ENCODE results near the gene LRRC8D. TPM values are rescaled to one million over a fixed set of nuclear protein-coding genes. Genes with fewer than 3 reads are reported as not detected.
"Not testable (repeated sequence)": the region's sequence is repeated elsewhere in the genome, so short reads cannot be mapped to it uniquely, and the experiment has no call there.

Gene LRRC8D
- total RNA-seq, 8 experiments from 2014 or later, result 13.2 to 69.1 (median 51.0) TPM

- in situ Hi-C loops (cut with MboI; ENCODE audit: low pct_unique_long_range_greater_than_20kb in 2 of 9, low sequenced_read_pairs in 9 of 9, unreplicated experiment in 9 of 9), result no loop called here
- peaks cover 0 to 6% of the 10 kb centered on the region in 2 donors for H3K4me1 ChIP-seq (replicated peaks in 1 of 2)
- ATAC-seq (replicated peaks in 6 of 8), result no peak
- H3K27ac ChIP-seq, result no peak overlapping the region
- no peak overlapping the region for H3K4me3 ChIP-seq
These were observed 151.2 kb downstream of the LRRC8D start for GRCh38 chr1:89972024-89972423.

GRCh38 chr1:89973471-89974127 lies 152.8 kb downstream of the LRRC8D start:
- in situ Hi-C loops (cut with MboI; ENCODE audit: low pct_unique_long_range_greater_than_20kb in 2 of 9, low sequenced_read_pairs in 9 of 9, unreplicated experiment in 9 of 9), result no loop called here
- 85 to 100% (median 96%) methylated on average over 1 to 8 of the region's 8 CpGs; no CpG with 5 or more reads in 1 of the 10 experiments for WGBS, 10 experiments
- H3K4me3 ChIP-seq, result no peak overlapping the region
- ATAC-seq (replicated peaks in 6 of 8), result no peak
- H3K27ac ChIP-seq, result no peak overlapping the region
- peaks cover 0 to 6% of the 10 kb centered on the region in 2 donors for H3K4me1 ChIP-seq (replicated peaks in 1 of 2)

- no peak for ATAC-seq (replicated peaks in 6 of 8)
- Histone ChIP-seq H3K4me1 (replicated peaks in 1 of 2) (peaks cover 0 to 6% of the 10 kb centered on the region in 2 donors), H3K27ac (no peak overlapping the region), H3K4me3 (no peak overlapping the region)
- WGBS, 10 experiments, result 80 to 100% (median 96%) methylated on average over 1 to 4 of the region's 4 CpGs; no CpG with 5 or more reads in 1 of the 10 experiments
- in situ Hi-C loops (cut with MboI; ENCODE audit: low pct_unique_long_range_greater_than_20kb in 2 of 9, low sequenced_read_pairs in 9 of 9, unreplicated experiment in 9 of 9), result no loop called here
These were observed 153.4 kb downstream of the LRRC8D start for GRCh38 chr1:89974256-89974655.

- H3K27ac ChIP-seq, result no peak overlapping the region
- 33 to 100% (median 83%) methylated on average over 1 to 4 of the region's 4 CpGs for WGBS, 10 experiments
- peaks cover 0 to 5% of the 10 kb centered on the region in 2 donors for H3K4me1 ChIP-seq (replicated peaks in 1 of 2)
- H3K4me3 ChIP-seq, result no peak overlapping the region
- in situ Hi-C loops (cut with MboI; ENCODE audit: low pct_unique_long_range_greater_than_20kb in 2 of 9, low sequenced_read_pairs in 9 of 9, unreplicated experiment in 9 of 9), result loop anchor here in 4 of 9 experiments (25.0 kb wide), 3 partner anchors 163 to 488 kb away; partner anchors contain the start of genes LRRC8C (in 3 of the 4) and LRRC8D (in 1 of the 4)
- ATAC-seq (replicated peaks in 6 of 8), result peak in 3 of 8 experiments; percentile 34 to 98 (median 97)
These were observed 154.1 kb downstream of the LRRC8D start for GRCh38 chr1:89974696-89975470.

- H3K4me1 ChIP-seq (replicated peaks in 1 of 2), result no peaks in the 10 kb centered on the region
- peak in 2 of 8 experiments; percentile 4 to 10 for ATAC-seq (replicated peaks in 6 of 8)
- no peak overlapping the region for H3K27ac ChIP-seq
- 44 to 100% (median 85%) methylated on average over 1 to 4 of the region's 4 CpGs; no CpG with 5 or more reads in 1 of the 10 experiments for WGBS, 10 experiments
- in situ Hi-C loops (cut with MboI; ENCODE audit: low pct_unique_long_range_greater_than_20kb in 2 of 9, low sequenced_read_pairs in 9 of 9, unreplicated experiment in 9 of 9), result loop anchor here in 4 of 9 experiments (25.0 kb wide), 3 partner anchors 163 to 488 kb away; partner anchors contain the start of genes LRRC8C (in 3 of the 4) and LRRC8D (in 1 of the 4)
- H3K4me3 ChIP-seq, result no peak overlapping the region
These were observed 154.8 kb downstream of the LRRC8D start for GRCh38 chr1:89975540-89976125.

GRCh38 chr1:89978755-89979154 lies 157.9 kb downstream of the LRRC8D start:
- WGBS, 10 experiments, result 30 to 100% (median 100%) methylated on average over 1 of the region's 1 CpG
- H3K4me1 ChIP-seq (replicated peaks in 1 of 2), result no peaks in the 10 kb centered on the region
- in situ Hi-C loops (cut with MboI; ENCODE audit: low pct_unique_long_range_greater_than_20kb in 2 of 9, low sequenced_read_pairs in 9 of 9, unreplicated experiment in 9 of 9), result loop anchor here in 4 of 9 experiments (25.0 kb wide), 3 partner anchors 166 to 491 kb away; partner anchors contain the start of genes LRRC8C (in 3 of the 4) and LRRC8D (in 1 of the 4)
- ATAC-seq (replicated peaks in 6 of 8), result no peak
- H3K4me3 ChIP-seq, result no peak overlapping the region
- H3K27ac ChIP-seq, result no peak overlapping the region

- WGBS, 10 experiments, result 30 to 72% (median 45%) methylated on average over 2 to 4 of the region's 4 CpGs
- peak in 1 of 8 experiments; percentile 18 for ATAC-seq (replicated peaks in 6 of 8)
- in situ Hi-C loops (cut with MboI; ENCODE audit: low pct_unique_long_range_greater_than_20kb in 2 of 9, low sequenced_read_pairs in 9 of 9, unreplicated experiment in 9 of 9), result loop anchor here in 7 of 9 experiments (10.0 to 25.0 kb wide), 5 partner anchors 166 to 493 kb away; partner anchors contain the start of genes LRRC8C (in 3 of the 7) and LRRC8D (in 1 of the 7)
These were observed 159.8 kb downstream of the LRRC8D start for GRCh38 chr1:89980605-89981004.

GRCh38 chr1:89982846-89983245 lies 162.0 kb downstream of the LRRC8D start:
- WGBS, 10 experiments, result 64 to 100% (median 94%) methylated on average over 1 to 2 of the region's 2 CpGs; no CpG with 5 or more reads in 3 of the 10 experiments
- H3K4me3 ChIP-seq; H3K4me1 ChIP-seq (replicated peaks in 1 of 2); H3K27ac ChIP-seq; ATAC-seq (replicated peaks in 6 of 8): not testable (repeated sequence)
- in situ Hi-C loops (cut with MboI; ENCODE audit: low pct_unique_long_range_greater_than_20kb in 2 of 9, low sequenced_read_pairs in 9 of 9, unreplicated experiment in 9 of 9), result loop anchor here in 7 of 9 experiments (10.0 to 25.0 kb wide), 5 partner anchors 168 to 496 kb away; partner anchors contain the start of genes LRRC8C (in 3 of the 7) and LRRC8D (in 1 of the 7)

More at GRCh38 chr1:89980605-89981004, 159.8 kb downstream of the LRRC8D start:
- no peak overlapping the region for H3K4me3 ChIP-seq
- H3K27ac ChIP-seq, result no peak overlapping the region
- no peaks in the 10 kb centered on the region for H3K4me1 ChIP-seq (replicated peaks in 1 of 2)

- H3K4me3 ChIP-seq; ATAC-seq (replicated peaks in 6 of 8); H3K4me1 ChIP-seq (replicated peaks in 1 of 2); H3K27ac ChIP-seq: not testable (repeated sequence)
- 80 to 100% (median 93%) methylated on average over 1 to 17 of the region's 33 CpGs; no CpG with 5 or more reads in 6 of the 10 experiments for WGBS, 10 experiments
- in situ Hi-C loops (cut with MboI; ENCODE audit: low pct_unique_long_range_greater_than_20kb in 2 of 9, low sequenced_read_pairs in 9 of 9, unreplicated experiment in 9 of 9), result loop anchor here in 8 of 9 experiments (5.0 to 25.0 kb wide), 6 partner anchors 170 to 497 kb away; partner anchors contain the start of genes LRRC8C (in 3 of the 8) and LRRC8D (in 1 of the 8)
These were observed 163.8 kb downstream of the LRRC8D start for GRCh38 chr1:89984564-89985116.

GRCh38 chr1:89986020-89986419 lies 165.2 kb downstream of the LRRC8D start:
- Histone ChIP-seq H3K27ac (no peak overlapping the region), H3K4me1 (replicated peaks in 1 of 2) (no peaks in the 10 kb centered on the region), H3K4me3 (no peak overlapping the region)
- in situ Hi-C loops (cut with MboI; ENCODE audit: low pct_unique_long_range_greater_than_20kb in 2 of 9, low sequenced_read_pairs in 9 of 9, unreplicated experiment in 9 of 9), result loop anchor here in 8 of 9 experiments (5.0 to 25.0 kb wide), 6 partner anchors 171 to 499 kb away; partner anchors contain the start of genes LRRC8C (in 3 of the 8) and LRRC8D (in 1 of the 8)
- peak in 1 of 8 experiments; percentile 42 for ATAC-seq (replicated peaks in 6 of 8)
